Keratinocyte (primary cell): ENCODE measurements around the gene FHIT. TPM values are rescaled to one million over a fixed set of nuclear protein-coding genes. Genes with fewer than 3 reads are reported as not detected.

Experiments used
- DNase-seq: peaks from one replicate; pipeline ENCODE4 v3.0.0-alpha.2; 2011; ENCODE audit warnings: low read depth, missing footprints, low spot score
- FAIRE-seq: peaks from 2 replicates; lab custom pipeline; 2011; peaks lifted over from hg19 to GRCh38; lab: Jason Lieb, UNC
- H2AFZ ChIP-seq: 2 replicates; pipeline ENCODE4 v1.6.0; 2012; ENCODE audit warnings: low read length, control low read depth, inconsistent platforms; ENCODE audit not compliant: control insufficient read depth
- H3K27ac ChIP-seq: 2 replicates; pipeline ENCODE4 v1.5.1; 2011; ENCODE audit warnings: low read length; ENCODE audit not compliant: control insufficient read depth, insufficient read depth
- H3K27me3 ChIP-seq: 3 replicates; pipeline ENCODE4 v1.6.0; 2011; ENCODE audit warnings: low read length; ENCODE audit not compliant: control insufficient read depth, insufficient read depth; ENCODE audit errors: extremely low read depth
- H3K36me3 ChIP-seq, 2 experiments: 2 replicates in 1 of 2; 3 replicates in 1 of 2; pipeline ENCODE4 v1.5.1; 2011; ENCODE audit warnings: low read length in 2 of 2, mild to moderate bottlenecking in 1 of 2; ENCODE audit not compliant: control insufficient read depth in 2 of 2, insufficient read depth in 2 of 2; ENCODE audit errors: extremely low read depth in 1 of 2
- H3K4me1 ChIP-seq: 3 replicates; pipeline ENCODE4 v1.5.1; 2011; ENCODE audit warnings: low read length; ENCODE audit not compliant: control insufficient read depth, insufficient read depth; ENCODE audit errors: extremely low read depth
- H3K4me2 ChIP-seq: 3 replicates; pipeline ENCODE4 v1.6.0; 2011; ENCODE audit warnings: low read depth, low read length; ENCODE audit not compliant: control insufficient read depth, insufficient read depth; ENCODE audit errors: extremely low read depth
- H3K4me3 ChIP-seq, 3 experiments: fragments of 200-600 bp in 1 of 3; sonication (generic) in 1 of 3; 2 replicates in 2 of 3; 3 replicates in 1 of 3; pipeline ENCODE4 v1.5.1; 2011 to 2016; ENCODE audit warnings: low read length in 3 of 3, mild to moderate bottlenecking in 3 of 3, control low read depth in 2 of 3, inconsistent platforms in 1 of 3, low read depth in 1 of 3, mixed read lengths in 1 of 3, mixed run types in 1 of 3, moderate library complexity in 1 of 3; ENCODE audit not compliant: control insufficient read depth in 2 of 3, insufficient read depth in 2 of 3; ENCODE audit errors: extremely low read depth in 1 of 3
- H3K79me2 ChIP-seq: 2 replicates; pipeline ENCODE4 v1.6.0; 2012; ENCODE audit warnings: low read length; ENCODE audit not compliant: control insufficient read depth, insufficient read depth
- H3K9ac ChIP-seq: 3 replicates; pipeline ENCODE4 v1.6.0; 2011; ENCODE audit warnings: low read length; ENCODE audit not compliant: control insufficient read depth, insufficient read depth; ENCODE audit errors: extremely low read depth
- H3K9me1 ChIP-seq: 3 replicates; pipeline ENCODE4 v1.6.0; 2011; ENCODE audit warnings: low read length; ENCODE audit not compliant: control insufficient read depth, insufficient read depth; ENCODE audit errors: extremely low read depth
- H3K9me3 ChIP-seq: 2 replicates; pipeline ENCODE4 v1.5.1; 2012; ENCODE audit warnings: low read depth, low read length; ENCODE audit not compliant: control insufficient read depth
- H4K20me1 ChIP-seq: 3 replicates; pipeline ENCODE4 v1.6.0; 2011; ENCODE audit warnings: low read length; ENCODE audit not compliant: control insufficient read depth, insufficient read depth; ENCODE audit errors: extremely low read depth
- EZH2 ChIP-seq: IDR thresholded peaks from one replicate; pipeline ENCODE4 v1.6.1; 2012; ENCODE audit warnings: inconsistent platforms, mild to moderate bottlenecking, low read length, moderate library complexity
- dilution Hi-C: fragments of 300-500 bp; cut with MboI; formaldehyde crosslinking; loops from one replicate; pipeline ENCODE4 v1.7.0; 2020; ENCODE audit warnings: low sequenced_read_pairs; ENCODE audit not compliant: extremely low pct_ligation_motif_present
- polyA plus RNA-seq, 5 experiments: library from polyadenylated mRNA; depleted of rRNA in 3 of 5; stranded (reverse) in 3 of 5; stranded (forward) in 1 of 5; unstranded in 1 of 5; fragments of >200 nt; gene quantifications; 1 replicate in 1 of 5; 2 replicates in 3 of 5; 3 replicates in 1 of 5; pipeline versions ENCODE4 v1.2.1 to v1.2.3, GENCODE V29; 2011 to 2012; ENCODE audit warnings: missing spikeins in 2 of 5, low read depth in 1 of 5, low replicate concordance in 1 of 5
- TF ChIP-seq, protein P1 (sequence below), 3 experiments: IDR thresholded peaks in 1 of 3; conservative IDR thresholded peaks in 1 of 3; optimal IDR thresholded peaks in 1 of 3; 2 replicates in 2 of 3; 3 replicates in 1 of 3; pipeline versions ENCODE3 to v1.5.1; 2011; ENCODE audit warnings: low read length in 3 of 3, mild to moderate bottlenecking in 3 of 3, moderate library complexity in 2 of 3, control low read depth in 1 of 3, inconsistent platforms in 1 of 3; ENCODE audit not compliant: insufficient read depth in 2 of 3; ENCODE audit errors: extremely low read depth in 1 of 3

FHIT gene
- polyA plus RNA-seq, 1 donor (not counting 4 experiments of a cell fraction or from before 2014, with no cell fraction given), result 2.2 TPM

- DNase-seq, result no peak
- Histone ChIP-seq H3K9me3 (no peaks in the 10 kb centered on the region), H3K27ac (no peak overlapping the region), H3K9me1 (no peaks in the 10 kb centered on the region), H3K4me2 (no peak overlapping the region), H3K79me2 (no peaks in the 10 kb centered on the region), H3K4me3 (no peak overlapping the region), H4K20me1 (no peaks in the 10 kb centered on the region), H2AFZ (no peak overlapping the region), H3K36me3 (no peaks in the 10 kb centered on the region), H3K27me3 (no peaks in the 10 kb centered on the region), H3K9ac (no peak overlapping the region), H3K4me1 (no peaks in the 10 kb centered on the region)
- dilution Hi-C loops, result no loop called here
- TF ChIP-seq EZH2, result no peak
- TF ChIP-seq, protein P1, sequence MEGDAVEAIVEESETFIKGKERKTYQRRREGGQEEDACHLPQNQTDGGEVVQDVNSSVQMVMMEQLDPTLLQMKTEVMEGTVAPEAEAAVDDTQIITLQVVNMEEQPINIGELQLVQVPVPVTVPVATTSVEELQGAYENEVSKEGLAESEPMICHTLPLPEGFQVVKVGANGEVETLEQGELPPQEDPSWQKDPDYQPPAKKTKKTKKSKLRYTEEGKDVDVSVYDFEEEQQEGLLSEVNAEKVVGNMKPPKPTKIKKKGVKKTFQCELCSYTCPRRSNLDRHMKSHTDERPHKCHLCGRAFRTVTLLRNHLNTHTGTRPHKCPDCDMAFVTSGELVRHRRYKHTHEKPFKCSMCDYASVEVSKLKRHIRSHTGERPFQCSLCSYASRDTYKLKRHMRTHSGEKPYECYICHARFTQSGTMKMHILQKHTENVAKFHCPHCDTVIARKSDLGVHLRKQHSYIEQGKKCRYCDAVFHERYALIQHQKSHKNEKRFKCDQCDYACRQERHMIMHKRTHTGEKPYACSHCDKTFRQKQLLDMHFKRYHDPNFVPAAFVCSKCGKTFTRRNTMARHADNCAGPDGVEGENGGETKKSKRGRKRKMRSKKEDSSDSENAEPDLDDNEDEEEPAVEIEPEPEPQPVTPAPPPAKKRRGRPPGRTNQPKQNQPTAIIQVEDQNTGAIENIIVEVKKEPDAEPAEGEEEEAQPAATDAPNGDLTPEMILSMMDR (optimal IDR thresholded peaks at IDR 0.05 in 1 of 3, IDR thresholded peaks at IDR 0.05 in 1 of 3, conservative IDR thresholded peaks at IDR 0.05 in 1 of 3; ENCODE audit: extremely low read depth in 1 of 3, insufficient read depth in 2 of 3, low read length in 3 of 3), result no peak
- no peak for FAIRE-seq
Observed at GRCh38 chr3:61043156-61043555, 208.1 kb downstream of the FHIT start.

- no peaks in the 10 kb centered on the region for H3K36me3 ChIP-seq
- H3K4me2 ChIP-seq, result no peak overlapping the region
- H2AFZ ChIP-seq, result no peak overlapping the region
- H3K27me3 ChIP-seq, result no peaks in the 10 kb centered on the region
- no peaks in the 10 kb centered on the region for H3K4me1 ChIP-seq
- dilution Hi-C loops, result no loop called here
- no peak overlapping the region for H3K9ac ChIP-seq
- no peak for FAIRE-seq
- no peaks in the 10 kb centered on the region for H3K9me3 ChIP-seq
- no peak overlapping the region for H3K27ac ChIP-seq
- H3K4me3 ChIP-seq, result no peak overlapping the region
- no peak for TF ChIP-seq EZH2
- H3K79me2 ChIP-seq, result no peaks in the 10 kb centered on the region
- DNase-seq, result no peak
- H4K20me1 ChIP-seq, result no peaks in the 10 kb centered on the region
- H3K9me1 ChIP-seq, result no peaks in the 10 kb centered on the region
Observed at GRCh38 chr3:61040618-61041017, 210.6 kb downstream of the FHIT start.

GRCh38 chr3:61035573-61035972 is 215.7 kb downstream of the FHIT start:
- Histone ChIP-seq H3K9me3 (no peaks in the 10 kb centered on the region), H3K27ac (no peak overlapping the region)

More at GRCh38 chr3:61035573-61035972, 215.7 kb downstream of the FHIT start:
- no peak for TF ChIP-seq EZH2
- TF ChIP-seq, protein P1 (optimal IDR thresholded peaks at IDR 0.05 in 1 of 3, IDR thresholded peaks at IDR 0.05 in 1 of 3, conservative IDR thresholded peaks at IDR 0.05 in 1 of 3; ENCODE audit: extremely low read depth in 1 of 3, insufficient read depth in 2 of 3, low read length in 3 of 3), result no peak
- Histone ChIP-seq H3K4me1 (no peaks in the 10 kb centered on the region), H3K4me2 (no peak overlapping the region), H3K27me3 (no peaks in the 10 kb centered on the region), H3K9me1 (no peaks in the 10 kb centered on the region), H2AFZ (no peak overlapping the region), H4K20me1 (no peaks in the 10 kb centered on the region), H3K36me3 (no peaks in the 10 kb centered on the region), H3K9ac (no peak overlapping the region), H3K4me3 (no peak overlapping the region), H3K79me2 (no peaks in the 10 kb centered on the region)
- FAIRE-seq, result no peak
- DNase-seq, result no peak
- dilution Hi-C loops, result no loop called here
